Body of pancreas (tissue), 4 donors: Measurements from ENCODE around the gene EXT2.

Source experiments
- CTCF ChIP-seq, 7 experiments: fragments of 450-650 bp in 4 of 7; fragments of 200-600 bp in 3 of 7; sonication (generic) in 3 of 7; IDR thresholded peaks; one replicate each; pipeline ENCODE4 v1.5.1; 2016 to 2019; ENCODE audit warnings: antibody characterized with exemption in 7 of 7
- POLR2A ChIP-seq, 3 donors: fragments of 450-650 bp; IDR thresholded peaks; one replicate each; pipeline ENCODE4 v1.6.1; 2016; ENCODE audit warnings: antibody characterized with exemption in 3 of 3, mild to moderate bottlenecking in 2 of 3

- TF ChIP-seq CTCF (IDR thresholded peaks at IDR 0.05): no peak
- no peak for TF ChIP-seq POLR2A (IDR thresholded peaks at IDR 0.05)
These were observed 96.5 kb downstream of the EXT2 start for GRCh38 chr11:44192017-44192385.
